Central memory CD8-positive, alpha-beta T cell (primary cell): ENCODE measurements around the gene CGB1.
"Not testable (repeated sequence)": the region's sequence is repeated elsewhere in the genome, so short reads cannot be mapped to it uniquely, and the experiment has no call there.

Experiments used
- ATAC-seq: fragments of 150-1000 bp; cut with Tn5 transposase; replicated peaks from 2 replicates; pipeline ENCODE4 v1.10.0; 2022; ENCODE audit warnings: mild to moderate bottlenecking, moderate FRiP score, moderate number of reproducible peaks; ENCODE audit not compliant: poor library complexity, severe bottlenecking; ENCODE audit errors: extremely low read depth
- DNase-seq, 2 donors: peaks; one replicate each; pipeline ENCODE4 v3.0.0; 2021; ENCODE audit warnings: low spot score in 2 of 2
- H3K27ac Mint-ChIP-seq: one replicate; pipeline ENCODE4 v1.8.0; 2022; ENCODE audit warnings: low read depth, mild to moderate bottlenecking, moderate library complexity, mixed read lengths
- H3K27me3 Mint-ChIP-seq: one replicate; pipeline ENCODE4 v1.8.0; 2022; ENCODE audit warnings: mixed read lengths
- H3K36me3 Mint-ChIP-seq: one replicate; pipeline ENCODE4 v1.8.0; 2022; ENCODE audit warnings: mild to moderate bottlenecking, moderate library complexity, mixed read lengths; ENCODE audit not compliant: insufficient read depth
- H3K4me1 Mint-ChIP-seq: one replicate; pipeline ENCODE4 v1.8.0; 2022; ENCODE audit warnings: mixed read lengths
- H3K4me3 Mint-ChIP-seq: one replicate; pipeline ENCODE4 v1.8.0; 2022; ENCODE audit warnings: mild to moderate bottlenecking, moderate library complexity, mixed read lengths
- H3K9me3 Mint-ChIP-seq: one replicate; pipeline ENCODE4 v1.8.0; 2022; ENCODE audit warnings: mixed read lengths

The CGB1 gene

GRCh38 chr19:49056101-49056901, 19.6 kb upstream of the CGB1 start:
- DNase-seq (peak; percentile 23 to 42), ATAC-seq (no peak)
- Mint-ChIP-seq H3K4me3 (peak overlapping the region; percentile 79), H3K27me3 (peaks cover 46% of the 10 kb centered on the region), H3K36me3 (peaks cover 1% of the 10 kb centered on the region), H3K27ac (no peak overlapping the region), H3K4me1 (peaks cover 22% of the 10 kb centered on the region), H3K9me3 (no peaks in the 10 kb centered on the region)

DNA sequence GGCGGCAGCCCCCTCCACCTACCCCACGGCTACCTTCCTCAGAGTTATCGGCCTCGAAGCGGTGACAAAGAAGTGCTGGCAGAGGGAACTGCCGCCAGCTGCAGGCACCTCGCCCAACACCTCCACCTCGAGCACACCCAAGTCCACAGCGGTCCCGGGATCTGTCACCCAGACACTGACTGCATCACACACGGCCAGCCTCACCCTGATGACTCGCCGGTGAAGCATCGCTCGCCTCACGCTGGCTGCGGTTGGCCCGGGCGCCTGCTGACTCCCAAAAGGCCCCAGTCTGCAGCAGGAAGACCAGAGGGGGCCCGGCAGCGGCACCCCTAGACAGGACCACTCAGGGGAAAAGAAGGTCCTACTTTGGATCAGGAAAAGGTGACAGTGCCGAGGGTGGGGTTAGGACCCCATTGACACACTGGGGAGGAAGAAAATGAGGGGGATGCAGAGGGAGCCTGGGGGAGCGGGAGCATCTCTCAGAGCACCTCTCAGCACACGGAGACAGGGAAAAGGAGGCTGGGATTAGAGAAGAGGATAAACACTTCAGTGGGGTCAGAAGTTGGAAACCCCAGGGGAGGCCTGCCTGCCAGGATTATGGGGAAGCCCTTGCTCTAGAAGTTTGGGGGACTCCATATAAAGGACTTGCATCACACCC, 13.8 kb upstream of the CGB1 start:
- not testable (repeated sequence) for ATAC-seq, H3K4me3 Mint-ChIP-seq, H3K27me3 Mint-ChIP-seq, H3K36me3 Mint-ChIP-seq, H3K27ac Mint-ChIP-seq, H3K9me3 Mint-ChIP-seq, H3K4me1 Mint-ChIP-seq, DNase-seq

GRCh38 chr19:49049834-49050233, 13.1 kb upstream of the CGB1 start:
- DNase-seq, H3K9me3 Mint-ChIP-seq, H3K27me3 Mint-ChIP-seq, H3K4me3 Mint-ChIP-seq, H3K27ac Mint-ChIP-seq, H3K36me3 Mint-ChIP-seq, ATAC-seq, H3K4me1 Mint-ChIP-seq: not testable (repeated sequence)

DNA sequence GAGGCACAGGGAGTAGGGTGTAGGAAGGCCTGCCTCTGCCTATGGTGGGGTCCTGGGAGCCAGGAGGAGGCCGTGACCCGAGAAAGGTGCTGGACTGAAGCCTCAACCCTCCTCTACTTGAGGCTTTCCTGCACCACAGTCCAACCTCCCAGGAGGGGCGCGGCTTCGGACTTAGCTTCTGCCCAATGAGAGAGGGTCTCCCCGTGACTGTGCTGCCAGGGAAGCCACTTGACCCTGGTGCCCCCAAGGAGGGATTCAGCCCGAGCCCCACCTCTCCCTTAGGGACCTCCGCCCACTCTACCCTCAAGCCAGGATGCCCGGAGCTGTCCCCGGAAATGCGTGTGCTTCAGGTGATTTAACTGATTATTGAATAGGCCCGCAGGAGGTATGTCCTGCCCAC, 12.3 kb upstream of the CGB1 start, which contains the start of gene CGB8:
CGB8 (minus strand) TSS at position 101 of the 400 bp plus-strand sequence. CDS start 372 bp downstream, outside the sequence.
- not testable (repeated sequence) for H3K27ac Mint-ChIP-seq, ATAC-seq, H3K9me3 Mint-ChIP-seq, H3K27me3 Mint-ChIP-seq, DNase-seq, H3K4me1 Mint-ChIP-seq, H3K4me3 Mint-ChIP-seq, H3K36me3 Mint-ChIP-seq

DNA sequence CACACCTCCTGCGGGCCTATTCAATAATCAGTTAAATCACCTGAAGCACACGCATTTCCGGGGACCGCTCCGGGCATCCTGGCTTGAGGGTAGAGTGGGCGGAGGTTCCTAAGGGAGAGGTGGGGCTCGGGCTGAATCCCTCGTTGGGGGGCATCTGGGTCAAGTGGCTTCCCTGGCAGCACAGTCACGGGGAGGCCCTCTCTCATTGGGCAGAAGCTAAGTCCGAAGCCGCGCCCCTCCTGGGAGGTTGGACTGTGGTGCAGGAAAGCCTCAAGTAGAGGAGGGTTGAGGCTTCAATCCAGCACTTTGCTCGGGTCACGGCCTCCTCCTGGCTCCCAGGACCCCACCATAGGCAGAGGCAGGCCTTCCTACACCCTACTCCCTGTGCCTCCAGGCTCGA, 6.9 kb upstream of the CGB1 start, which contains the start of gene CGB5:
CGB5 (plus strand) TSS at position 301 of the 400 bp plus-strand sequence. CDS start 362 bp downstream, outside the sequence.
- not testable (repeated sequence) for H3K36me3 Mint-ChIP-seq, H3K9me3 Mint-ChIP-seq, H3K27ac Mint-ChIP-seq, H3K4me1 Mint-ChIP-seq, ATAC-seq, DNase-seq, H3K4me3 Mint-ChIP-seq
- H3K27me3 Mint-ChIP-seq, result peaks cover 12% of the 10 kb centered on the region

- not testable (repeated sequence) for DNase-seq, H3K4me3 Mint-ChIP-seq, ATAC-seq, H3K9me3 Mint-ChIP-seq, H3K27ac Mint-ChIP-seq, H3K4me1 Mint-ChIP-seq, H3K36me3 Mint-ChIP-seq
- peaks cover 12% of the 10 kb centered on the region for H3K27me3 Mint-ChIP-seq
Measured at GRCh38 chr19:49042666-49043065, 6.0 kb upstream of the CGB1 start.

DNA sequence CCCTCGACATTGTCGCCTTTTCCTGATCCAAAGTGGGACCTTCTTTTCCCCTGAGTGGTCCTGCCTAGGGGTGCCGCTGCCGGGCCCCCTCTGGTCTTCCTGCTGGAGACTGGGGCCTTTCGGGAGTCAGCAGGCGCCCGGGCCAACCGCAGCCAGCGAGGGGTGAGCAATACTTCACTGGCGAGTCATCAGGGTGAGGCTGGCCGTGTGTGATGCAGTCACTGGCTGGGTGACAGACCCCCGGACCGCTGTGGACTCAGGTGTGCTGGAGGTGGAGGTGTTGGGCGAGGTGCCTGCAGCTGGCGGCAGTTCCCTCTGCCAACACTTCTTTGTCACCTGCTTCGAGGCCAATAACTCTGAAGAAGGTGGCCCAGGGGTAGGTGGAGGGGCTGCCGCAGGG, 5.5 kb upstream of the CGB1 start:
- no peaks in the 10 kb centered on the region for H3K9me3 Mint-ChIP-seq
- peaks cover 12% of the 10 kb centered on the region for H3K27me3 Mint-ChIP-seq

DNA sequence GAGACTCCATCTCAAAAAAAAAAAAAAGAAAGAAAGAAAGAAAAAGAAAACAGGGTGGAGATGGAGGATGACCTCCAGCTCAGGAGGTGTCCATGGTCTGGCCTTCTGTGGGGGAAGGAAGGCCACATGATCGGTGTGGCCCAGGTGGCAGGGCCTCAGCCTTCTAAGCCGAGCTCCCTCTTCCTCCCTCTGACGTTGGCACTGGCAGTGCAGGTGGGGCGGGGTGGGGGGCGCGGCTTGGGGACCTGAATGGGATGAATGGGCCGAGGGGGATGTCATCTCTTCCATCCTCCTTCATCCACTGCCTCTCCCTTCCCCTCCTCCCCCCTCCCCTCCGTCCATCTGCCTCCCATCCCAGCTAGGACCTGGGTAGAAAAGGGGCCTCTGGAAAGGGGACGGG, 3.0 kb upstream of the CGB1 start:
- H3K27ac Mint-ChIP-seq, H3K9me3 Mint-ChIP-seq, ATAC-seq, H3K4me1 Mint-ChIP-seq, DNase-seq, H3K36me3 Mint-ChIP-seq, H3K4me3 Mint-ChIP-seq: not testable (repeated sequence)
- peaks cover 12% of the 10 kb centered on the region for H3K27me3 Mint-ChIP-seq

More for the DNA sequence above, 5.5 kb upstream of the CGB1 start:
- no peak for ATAC-seq
- Mint-ChIP-seq H3K4me1 (no peaks in the 10 kb centered on the region), H3K27ac (no peak overlapping the region), H3K36me3 (no peaks in the 10 kb centered on the region), H3K4me3 (no peak overlapping the region)
- DNase-seq, result no peak

GRCh38 chr19:49038557-49039276, 2.0 kb upstream of the CGB1 start:
- H3K4me1 Mint-ChIP-seq, H3K27ac Mint-ChIP-seq, DNase-seq, H3K4me3 Mint-ChIP-seq, H3K9me3 Mint-ChIP-seq, H3K36me3 Mint-ChIP-seq, ATAC-seq: not testable (repeated sequence)
- peaks cover 12% of the 10 kb centered on the region for H3K27me3 Mint-ChIP-seq

GRCh38 chr19:49038111-49038510, 1.4 kb upstream of the CGB1 start:
- H3K27me3 Mint-ChIP-seq, DNase-seq, ATAC-seq, H3K27ac Mint-ChIP-seq, H3K9me3 Mint-ChIP-seq, H3K4me3 Mint-ChIP-seq, H3K36me3 Mint-ChIP-seq, H3K4me1 Mint-ChIP-seq: not testable (repeated sequence)

- H3K4me3 Mint-ChIP-seq, result not testable (repeated sequence)
Measured at GRCh38 chr19:49031642-49032301, 4.9 kb downstream of the CGB1 start, which contains the start of gene CGB2. CGB2 (plus strand) TSS chr19:49031890; CDS start chr19:49032096, 206 bp downstream.

GRCh38 chr19:49030323-49030722, 6.4 kb downstream of the CGB1 start:
- not testable (repeated sequence) for DNase-seq, H3K4me1 Mint-ChIP-seq, H3K9me3 Mint-ChIP-seq, H3K36me3 Mint-ChIP-seq, H3K27me3 Mint-ChIP-seq, ATAC-seq, H3K4me3 Mint-ChIP-seq, H3K27ac Mint-ChIP-seq

More at GRCh38 chr19:49031642-49032301, 4.9 kb downstream of the CGB1 start, which contains the start of gene CGB2:
- H3K4me1 Mint-ChIP-seq, H3K9me3 Mint-ChIP-seq, H3K27me3 Mint-ChIP-seq, H3K36me3 Mint-ChIP-seq: not testable (repeated sequence)
- peak within 1 kb of the TSS; percentile 67 for H3K27ac Mint-ChIP-seq
- DNase-seq, result peak in 1 of 2 donors; percentile 31
- peak; percentile 36 for ATAC-seq
